Liver (tissue), 3 donors: ENCODE data around the gene TBCD.

Experiments
- CTCF ChIP-seq: fragments of 150-350 bp; IDR thresholded peaks from 2 replicates; pipeline ENCODE4 v1.5.1; 2017; ENCODE audit warnings: improper control_type of control experiment, low read depth, low read length; ENCODE audit not compliant: missing input control
- EGR1 ChIP-seq, 2 donors: IDR thresholded peaks; 2 replicates each; pipeline ENCODE4 v1.6.1; 2016 to 2018; ENCODE audit warnings: antibody characterized with exemption in 2 of 2, low read depth in 2 of 2
- GABPA ChIP-seq, 2 donors: IDR thresholded peaks in 1 of 2; conservative IDR thresholded peaks in 1 of 2; 2 replicates each; pipeline ENCODE4 v1.6.1; 2016; ENCODE audit warnings: antibody characterized with exemption in 2 of 2, mild to moderate bottlenecking in 1 of 2, moderate library complexity in 1 of 2
- JUND ChIP-seq, 2 donors: IDR thresholded peaks; 2 replicates each; pipeline ENCODE4 v1.6.1; 2016; ENCODE audit warnings: antibody characterized with exemption in 2 of 2
- MAX ChIP-seq: IDR thresholded peaks from 2 replicates; pipeline ENCODE4 v1.6.1; 2016; ENCODE audit warnings: antibody characterized with exemption
- NR2F2 ChIP-seq: IDR thresholded peaks from 2 replicates; pipeline ENCODE4 v1.6.1; 2016; ENCODE audit warnings: antibody characterized with exemption
- RAD21 ChIP-seq, 2 donors: IDR thresholded peaks; 2 replicates each; pipeline ENCODE4 v1.6.1; 2016; ENCODE audit warnings: antibody characterized with exemption in 2 of 2, mild to moderate bottlenecking in 2 of 2
- REST ChIP-seq: IDR thresholded peaks from 2 replicates; pipeline ENCODE4 v1.6.1; 2016; ENCODE audit warnings: antibody characterized with exemption, mild to moderate bottlenecking
- RXRA ChIP-seq, 2 donors: IDR thresholded peaks; 2 replicates each; pipeline ENCODE4 v1.6.1; 2017 to 2018; ENCODE audit warnings: antibody characterized with exemption in 2 of 2, mild to moderate bottlenecking in 1 of 2
- SP1 ChIP-seq: IDR thresholded peaks from 2 replicates; pipeline ENCODE4 v1.6.1; 2018; ENCODE audit warnings: antibody characterized with exemption, mild to moderate bottlenecking
- TAF1 ChIP-seq: conservative IDR thresholded peaks from 2 replicates; pipeline ENCODE4 v1.6.1; 2016; ENCODE audit warnings: antibody characterized with exemption, mild to moderate bottlenecking
- YY1 ChIP-seq: IDR thresholded peaks from 2 replicates; pipeline ENCODE4 v1.6.1; 2016; ENCODE audit warnings: antibody characterized with exemption, mild to moderate bottlenecking
- TF ChIP-seq, protein P1 (sequence below): IDR thresholded peaks from 2 replicates; pipeline ENCODE4 v1.6.1; 2016; ENCODE audit warnings: antibody characterized with exemption
- TF ChIP-seq, protein P2 (sequence below): IDR thresholded peaks from 2 replicates; pipeline ENCODE4 v1.6.1; 2016; ENCODE audit warnings: antibody characterized with exemption
- donor health status: healthy.
- donor health status: healthy.

DNA sequence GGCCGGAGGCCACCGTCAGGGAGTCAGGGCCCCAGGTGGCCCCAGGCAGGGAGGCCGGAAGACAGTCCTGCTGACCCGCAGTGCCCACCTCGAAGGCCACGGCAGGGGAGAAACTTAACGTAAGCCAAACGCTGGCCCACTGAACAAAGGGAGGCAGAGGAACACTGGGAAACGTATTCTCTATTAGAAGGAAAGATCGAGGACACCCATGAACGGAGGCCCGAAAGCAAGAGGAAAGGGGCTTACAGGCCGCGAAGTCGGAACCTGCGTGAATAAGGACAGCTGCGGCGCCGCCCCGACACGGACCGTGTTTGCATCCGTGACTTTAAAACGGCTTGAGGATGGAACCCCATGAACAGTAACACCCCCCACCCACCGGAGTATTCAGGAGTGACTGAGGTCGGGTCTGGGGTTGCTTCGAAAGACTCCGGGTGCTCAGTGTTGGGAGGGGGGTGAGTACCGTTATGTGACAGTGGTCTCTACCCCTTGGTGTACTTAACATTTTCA lies 225.2 kb downstream of the TBCD start:
- no peak for TF ChIP-seq CTCF
- TF ChIP-seq MAX, result no peak
- TF ChIP-seq NR2F2, result no peak
- TF ChIP-seq JUND (IDR thresholded peaks at IDR 0.05), result no peak
- TF ChIP-seq YY1, result no peak
- no peak for TF ChIP-seq RAD21 (IDR thresholded peaks at IDR 0.05)
- no peak for TF ChIP-seq TAF1
- no peak for TF ChIP-seq REST
- TF ChIP-seq, protein P1, sequence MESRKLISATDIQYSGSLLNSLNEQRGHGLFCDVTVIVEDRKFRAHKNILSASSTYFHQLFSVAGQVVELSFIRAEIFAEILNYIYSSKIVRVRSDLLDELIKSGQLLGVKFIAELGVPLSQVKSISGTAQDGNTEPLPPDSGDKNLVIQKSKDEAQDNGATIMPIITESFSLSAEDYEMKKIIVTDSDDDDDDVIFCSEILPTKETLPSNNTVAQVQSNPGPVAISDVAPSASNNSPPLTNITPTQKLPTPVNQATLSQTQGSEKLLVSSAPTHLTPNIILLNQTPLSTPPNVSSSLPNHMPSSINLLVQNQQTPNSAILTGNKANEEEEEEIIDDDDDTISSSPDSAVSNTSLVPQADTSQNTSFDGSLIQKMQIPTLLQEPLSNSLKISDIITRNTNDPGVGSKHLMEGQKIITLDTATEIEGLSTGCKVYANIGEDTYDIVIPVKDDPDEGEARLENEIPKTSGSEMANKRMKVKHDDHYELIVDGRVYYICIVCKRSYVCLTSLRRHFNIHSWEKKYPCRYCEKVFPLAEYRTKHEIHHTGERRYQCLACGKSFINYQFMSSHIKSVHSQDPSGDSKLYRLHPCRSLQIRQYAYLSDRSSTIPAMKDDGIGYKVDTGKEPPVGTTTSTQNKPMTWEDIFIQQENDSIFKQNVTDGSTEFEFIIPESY, result no peak
- TF ChIP-seq GABPA (IDR thresholded peaks at IDR 0.05 in 1 of 2, conservative IDR thresholded peaks at IDR 0.05 in 1 of 2), result no peak
- TF ChIP-seq RXRA (IDR thresholded peaks at IDR 0.05), result no peak
- TF ChIP-seq, protein P2, sequence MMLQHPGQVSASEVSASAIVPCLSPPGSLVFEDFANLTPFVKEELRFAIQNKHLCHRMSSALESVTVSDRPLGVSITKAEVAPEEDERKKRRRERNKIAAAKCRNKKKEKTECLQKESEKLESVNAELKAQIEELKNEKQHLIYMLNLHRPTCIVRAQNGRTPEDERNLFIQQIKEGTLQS, result no peak
- TF ChIP-seq EGR1 (IDR thresholded peaks at IDR 0.05; ENCODE audit: low read depth in 2 of 2), result no peak
- no peak for TF ChIP-seq SP1
